ENCODE measurements around the gene RBM39.
"Not testable (repeated sequence)": the region's sequence is repeated elsewhere in the genome, so short reads cannot be mapped to it uniquely, and the experiment has no call there.

Gene RBM39

DNA sequence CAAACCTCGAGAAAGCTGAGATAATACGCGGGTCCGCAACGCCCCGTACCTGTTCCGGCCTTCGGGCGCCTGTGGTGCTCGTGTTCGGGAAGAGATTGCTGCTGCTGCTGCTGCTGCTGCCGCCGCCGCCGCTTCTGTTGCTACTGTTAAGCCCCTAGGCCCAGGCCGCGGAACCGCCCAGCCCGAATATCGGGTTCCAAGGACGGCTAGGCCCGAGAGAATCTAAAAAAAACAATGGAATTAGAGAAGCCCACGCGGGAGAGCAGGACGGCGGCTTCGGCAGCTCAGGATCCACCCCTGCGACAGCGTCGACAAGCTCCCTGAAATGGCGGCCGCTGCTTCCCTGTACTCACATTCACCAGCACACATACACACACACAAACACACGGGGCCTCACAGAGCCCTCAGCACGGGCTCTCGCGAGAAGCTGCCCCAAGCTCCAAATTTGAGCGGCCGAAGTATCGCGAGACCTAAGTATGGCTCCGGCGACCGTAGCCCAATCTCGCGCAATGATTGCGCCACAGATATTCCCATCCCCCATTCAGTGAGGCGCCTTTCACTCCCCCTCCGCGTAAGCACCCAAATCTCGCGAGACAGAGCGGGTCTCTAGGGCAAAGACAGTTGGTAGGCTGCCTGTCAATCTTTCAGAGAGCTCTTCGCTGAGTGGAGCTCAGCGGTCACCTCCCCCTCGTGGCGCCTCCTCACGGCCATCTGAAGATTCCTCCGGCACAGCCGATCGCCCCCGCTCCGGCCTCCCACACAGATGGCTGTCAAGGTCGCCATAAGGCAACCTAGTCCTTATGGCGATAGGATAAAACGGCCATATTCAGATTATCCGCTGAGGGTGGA, at the start of gene RBM39:
Gene RBM39, minus strand, starts transcription at position 369 of the 849 bp plus-strand sequence. CDS start 1,386 bp downstream, outside the sequence.
- in situ Hi-C loops (cut with HindIII; ENCODE audit: low sequenced_read_pairs): no loop called here
- peak within 1 kb of the TSS; percentile 100 for H3K4me3 ChIP-seq (ENCODE audit: low read depth, low read length)
- TF ChIP-seq CTCF (IDR thresholded peaks at IDR 0.05; ENCODE audit: low read depth, low read length): peak; percentile 51
- DNase-seq (ENCODE audit: low read depth, low spot score): peak; percentile 100

DNA sequence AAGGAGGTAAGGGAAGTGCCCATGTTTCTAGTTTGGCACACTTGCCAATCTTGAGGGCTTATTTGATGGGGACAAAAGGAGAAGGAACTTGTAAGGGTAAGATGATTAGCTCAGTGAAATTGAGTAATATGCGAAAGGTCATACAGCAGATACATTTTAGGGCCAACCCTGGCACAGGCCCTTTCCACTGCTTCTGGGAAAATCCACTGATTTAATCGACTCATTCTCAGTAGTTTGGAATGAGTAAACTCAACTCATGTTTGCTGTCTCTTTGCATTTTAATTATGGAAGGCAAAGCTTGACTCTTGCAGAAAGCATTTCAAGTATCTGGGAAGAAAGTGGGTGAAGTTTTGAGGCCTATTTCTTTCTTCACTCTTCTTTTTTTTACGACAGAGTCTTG, 49.8 kb upstream of the RBM39 start:
- DNase-seq (ENCODE audit: low read depth, low spot score): peak; percentile 65
- in situ Hi-C loops (cut with HindIII; ENCODE audit: low sequenced_read_pairs): no loop called here
- no peak for TF ChIP-seq CTCF (IDR thresholded peaks at IDR 0.05; ENCODE audit: low read depth, low read length)
- H3K4me3 ChIP-seq (ENCODE audit: low read depth, low read length): no peak overlapping the region

DNA sequence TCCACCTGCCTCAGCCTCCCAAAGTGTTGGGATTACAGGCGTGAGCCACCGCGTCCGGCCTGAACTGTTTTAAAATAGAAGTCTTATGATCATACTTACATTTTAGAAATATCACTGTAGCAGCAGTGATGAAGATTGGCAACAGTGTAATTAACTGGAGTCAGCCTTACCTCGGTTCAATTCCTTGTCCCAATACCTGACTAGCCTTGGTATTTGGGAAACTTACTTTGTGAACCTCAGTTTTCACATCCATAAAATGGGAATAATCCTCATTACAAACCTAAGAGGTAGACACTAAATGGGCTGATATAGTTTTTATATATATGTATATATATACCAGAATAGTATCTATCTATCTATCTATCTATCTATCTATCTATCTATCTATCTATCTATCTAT, 49.0 kb upstream of the RBM39 start:
- no peak for DNase-seq (ENCODE audit: low read depth, low spot score)
- no peak overlapping the region for H3K4me3 ChIP-seq (ENCODE audit: low read depth, low read length)
- no peak for TF ChIP-seq CTCF (IDR thresholded peaks at IDR 0.05; ENCODE audit: low read depth, low read length)
- in situ Hi-C loops (cut with HindIII; ENCODE audit: low sequenced_read_pairs): no loop called here

- H3K4me3 ChIP-seq (ENCODE audit: low read depth, low read length): no peak overlapping the region
- TF ChIP-seq CTCF (IDR thresholded peaks at IDR 0.05; ENCODE audit: low read depth, low read length): no peak
- in situ Hi-C loops (cut with HindIII; ENCODE audit: low sequenced_read_pairs): no loop called here
- no peak for DNase-seq (ENCODE audit: low read depth, low spot score)
These were observed 46.7 kb upstream of the RBM39 start for GRCh38 chr20:35788796-35789195.

DNA sequence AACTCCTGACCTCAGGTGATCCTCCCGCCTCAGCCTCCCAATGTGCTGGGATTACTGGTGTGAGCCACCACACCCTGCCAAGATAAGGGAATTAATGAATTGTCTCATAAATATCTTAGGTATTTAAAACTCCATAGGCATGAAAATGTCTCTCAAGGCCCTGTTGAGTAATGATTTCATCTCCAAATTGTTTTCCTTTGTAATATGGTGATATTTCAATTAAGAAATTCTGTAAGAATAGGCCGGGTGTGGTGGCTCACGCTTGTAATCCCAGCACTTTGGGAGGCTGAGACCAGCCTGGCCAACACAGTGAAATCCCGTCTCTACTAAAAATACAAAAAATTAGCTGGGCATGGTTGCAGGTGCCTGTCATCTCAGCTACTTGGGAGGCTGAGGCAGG, 43.5 kb upstream of the RBM39 start:
- in situ Hi-C loops (cut with HindIII; ENCODE audit: low sequenced_read_pairs); DNase-seq (ENCODE audit: low read depth, low spot score); H3K4me3 ChIP-seq (ENCODE audit: low read depth, low read length): not testable (repeated sequence)

DNA sequence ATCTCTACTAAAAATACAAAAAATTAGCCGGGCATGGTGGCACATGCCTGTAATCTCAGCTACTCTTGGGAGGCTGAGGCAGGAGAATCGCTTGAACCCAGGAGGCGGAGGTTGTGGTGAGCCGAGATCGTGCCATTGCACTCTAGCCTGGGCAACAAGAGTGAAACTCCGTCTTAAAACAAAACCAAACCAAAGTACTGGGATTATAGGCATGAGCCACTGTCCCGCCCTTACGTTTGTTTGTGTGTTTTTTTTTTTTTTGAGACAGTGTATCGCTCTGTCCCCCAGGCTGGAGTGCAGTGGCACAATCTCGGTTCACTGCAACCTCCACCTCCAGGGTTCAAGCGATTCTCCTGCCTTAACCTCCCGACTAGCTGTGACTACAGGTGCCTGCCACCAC, 41.8 kb upstream of the RBM39 start:
- DNase-seq (ENCODE audit: low read depth, low spot score); H3K4me3 ChIP-seq (ENCODE audit: low read depth, low read length); in situ Hi-C loops (cut with HindIII; ENCODE audit: low sequenced_read_pairs): not testable (repeated sequence)

GRCh38 chr20:35776513-35777101, 34.5 kb upstream of the RBM39 start:
- no peak overlapping the region for H3K4me3 ChIP-seq (ENCODE audit: low read depth, low read length)
- in situ Hi-C loops (cut with HindIII; ENCODE audit: low sequenced_read_pairs): no loop called here
- DNase-seq (ENCODE audit: low read depth, low spot score): peak; percentile 35
- no peak for TF ChIP-seq CTCF (IDR thresholded peaks at IDR 0.05; ENCODE audit: low read depth, low read length)
